Fibroblast of mammary gland (primary cell): ENCODE measurements around the gene CACNG1.
"Not testable (repeated sequence)": the region's sequence is repeated elsewhere in the genome, so short reads cannot be mapped to it uniquely, and the experiment has no call there.

Experiments used
- DNase-seq: peaks from one replicate; pipeline ENCODE4 v3.0.0-alpha.2; 2010; ENCODE audit warnings: low read depth
- H3K4me3 ChIP-seq: 2 replicates; pipeline ENCODE4 v1.5.1; 2011; ENCODE audit warnings: low read depth, mild to moderate bottlenecking, low read length, moderate library complexity; ENCODE audit not compliant: control insufficient read depth
- CTCF ChIP-seq: conservative IDR thresholded peaks from 2 replicates; pipeline ENCODE4 v1.5.1; 2011; ENCODE audit warnings: low read depth, low read length, inconsistent platforms; ENCODE audit not compliant: control insufficient read depth, insufficient read depth

The CACNG1 gene

GRCh38 chr17:67033613-67034012 lies 10.7 kb upstream of the CACNG1 start:
- TF ChIP-seq CTCF = no peak
- no peak for DNase-seq
- H3K4me3 ChIP-seq = no peak overlapping the region

GRCh38 chr17:67035131-67036083 lies 8.9 kb upstream of the CACNG1 start:
- no peak overlapping the region for H3K4me3 ChIP-seq
- no peak for DNase-seq
- TF ChIP-seq CTCF = no peak

GRCh38 chr17:67038861-67039365 lies 5.4 kb upstream of the CACNG1 start:
- no peak for DNase-seq
- no peak overlapping the region for H3K4me3 ChIP-seq
- TF ChIP-seq CTCF = no peak

GRCh38 chr17:67040652-67041051 lies 3.7 kb upstream of the CACNG1 start:
- no peak overlapping the region for H3K4me3 ChIP-seq
- TF ChIP-seq CTCF = no peak
- no peak for DNase-seq

- DNase-seq, H3K4me3 ChIP-seq: not testable (repeated sequence)
Measured at GRCh38 chr17:67041119-67041518, 3.2 kb upstream of the CACNG1 start.

- no peak for TF ChIP-seq CTCF
- no peak for DNase-seq
- H3K4me3 ChIP-seq = no peak overlapping the region
Measured at GRCh38 chr17:67041531-67041930, 2.8 kb upstream of the CACNG1 start.
